GM12891 (cell line): ENCODE results near the gene RAP1A.

Experiments used
- PAX5 ChIP-seq: IDR thresholded peaks from 2 replicates; pipeline ENCODE4 v1.6.1; 2011; ENCODE audit warnings: low read length, moderate library complexity, mild to moderate bottlenecking; ENCODE audit not compliant: insufficient read depth, severe bottlenecking
- POLR2A ChIP-seq: IDR thresholded peaks from 2 replicates; pipeline ENCODE4 v1.6.1; 2011; ENCODE audit warnings: low read depth, low read length, control low read depth
- POLR2AphosphoS5 ChIP-seq: IDR thresholded peaks from 2 replicates; pipeline ENCODE4 v1.6.1; 2011; ENCODE audit warnings: low read depth, low read length, control low read depth
- SPI1 ChIP-seq: IDR thresholded peaks from 2 replicates; pipeline ENCODE4 v1.6.1; 2011; ENCODE audit warnings: low read depth, low read length, control low read depth

DNA sequence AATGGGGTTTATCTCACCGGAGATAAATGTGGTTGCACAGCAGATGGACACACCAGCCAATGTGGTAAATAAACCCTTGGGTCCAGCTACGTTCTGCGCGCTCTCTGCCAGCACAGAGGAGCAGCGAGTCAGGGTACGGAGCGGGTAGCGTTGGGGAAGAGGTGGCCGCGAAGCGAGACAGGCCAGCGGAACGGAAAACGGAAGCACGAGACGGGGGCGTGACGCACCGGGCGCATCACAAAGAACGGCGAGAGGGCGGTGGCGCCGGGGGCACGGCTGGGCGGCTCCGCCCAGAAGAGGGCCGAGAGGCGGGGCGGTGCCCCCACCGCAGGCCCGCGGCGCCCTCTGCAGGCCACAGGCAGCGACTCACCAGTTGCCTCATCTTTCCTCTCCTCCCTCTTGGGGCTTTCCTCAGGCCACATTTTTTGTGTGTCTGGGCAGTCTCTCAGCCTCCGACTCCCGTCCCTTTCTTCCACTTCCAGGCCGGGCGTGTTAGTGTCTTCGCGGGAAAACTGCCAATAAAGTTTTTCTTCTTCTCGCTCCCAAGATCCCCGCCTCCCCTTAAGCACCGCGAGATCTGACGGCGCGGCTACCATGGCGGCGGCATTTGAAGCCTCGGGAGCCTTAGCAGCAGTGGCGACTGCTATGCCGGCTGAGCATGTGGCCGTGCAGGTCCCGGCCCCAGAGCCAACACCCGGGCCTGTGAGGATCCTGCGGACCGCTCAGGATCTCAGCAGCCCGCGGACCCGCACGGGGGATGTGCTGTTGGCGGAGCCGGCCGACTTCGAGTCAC is 135.9 kb downstream of the RAP1A start, which contains the start of gene DDX20:
- TF ChIP-seq POLR2A (peak; percentile 92), POLR2AphosphoS5 (peak; percentile 96), SPI1 (peak; percentile 51), PAX5 (no peak)
